GM12878 (cell line): ENCODE results near the gene TAF10. TPM values are rescaled to one million over a fixed set of nuclear protein-coding genes. Genes with fewer than 3 reads are reported as not detected.

ENCODE experiments used
- GATAD2B ChIP-seq: fragments of 450-650 bp; conservative IDR thresholded peaks from 2 replicates; pipeline ENCODE4 v1.6.1; 2017; ENCODE audit warnings: low read depth, mild to moderate bottlenecking, moderate library complexity
- POLR2AphosphoS2 ChIP-seq: IDR thresholded peaks from 2 replicates; pipeline ENCODE4 v1.6.1; 2011; ENCODE audit warnings: low read depth, mild to moderate bottlenecking, low read length, improper control_type of control experiment, moderate library complexity
- POU2F2 ChIP-seq: IDR thresholded peaks from 3 replicates; pipeline ENCODE4 v1.6.1; 2011; ENCODE audit warnings: low read depth, mild to moderate bottlenecking, low read length, borderline replicate concordance
- RUNX3 ChIP-seq: IDR thresholded peaks from 2 replicates; pipeline ENCODE4 v1.6.1; 2012; ENCODE audit warnings: low read length, inconsistent platforms
- SUPT20H ChIP-seq: IDR thresholded peaks from 2 replicates; pipeline ENCODE4 v1.6.1; 2011; ENCODE audit warnings: low read depth, mild to moderate bottlenecking, low read length, moderate library complexity, borderline replicate concordance; ENCODE audit not compliant: control insufficient read depth
- polyA plus RNA-seq, 11 experiments: library from polyadenylated mRNA; depleted of rRNA in 4 of 11; unstranded in 6 of 11; stranded (reverse) in 5 of 11; fragments of >200 nt; fragmentation: Nextera tagmentation in 4 of 11; fragmentation: Illumina TruSeq in 1 of 11; extraction: Ambion mirVana in 4 of 11; extraction: Trizol in 1 of 11; gene quantifications; 1 replicate in 1 of 11; 2 replicates in 10 of 11; pipeline versions ENCODE4 v1.2.1 to v1.2.3, GENCODE V29; 2011 to 2016; ENCODE audit warnings: inconsistent platforms in 2 of 11, missing spikeins in 2 of 11, low read depth in 1 of 11
- total RNA-seq, 4 experiments: library from RNA; depleted of rRNA in 3 of 4; stranded (reverse); fragments of >200 nt in 3 of 4; fragmentation: Illumina TruSeq in 1 of 4; extraction: Trizol in 1 of 4; gene quantifications; 2 replicates each; pipeline versions ENCODE4 v1.2.1 to v1.2.3, GENCODE V29; 2013 to 2021
- TF ChIP-seq, protein P1 (sequence below): fragments of 450-650 bp; IDR thresholded peaks from 2 replicates; pipeline ENCODE4 v1.6.1; 2016; ENCODE audit warnings: mild to moderate bottlenecking, moderate library complexity, borderline replicate concordance
- TF ChIP-seq, protein P2 (sequence below): IDR thresholded peaks from 2 replicates; pipeline ENCODE4 v1.6.1; 2012; ENCODE audit warnings: mild to moderate bottlenecking, low read depth, low read length
- TF ChIP-seq, protein P3 (sequence below): IDR thresholded peaks from 2 replicates; pipeline ENCODE4 v1.6.1; 2012; ENCODE audit warnings: low read depth, low read length, improper control_type of control experiment
- TF ChIP-seq, protein P4 (sequence below): fragments of 450-650 bp; IDR thresholded peaks from 2 replicates; pipeline ENCODE4 v1.6.1; 2018; ENCODE audit warnings: mild to moderate bottlenecking, low read depth, moderate library complexity; ENCODE audit not compliant: partially characterized antibody
- TF ChIP-seq, protein P5 (sequence below): IDR thresholded peaks from 2 replicates; pipeline ENCODE4 v1.6.1; 2012; ENCODE audit warnings: improper control_type of control experiment, low read depth, low read length; ENCODE audit not compliant: insufficient replicate concordance

TAF10 gene
- total and polyA plus RNA-seq, 10 of the 15 experiments (the other 5 are each of a cell fraction or from before 2014, with no cell fraction given), result 26.7 to 251 (median 149) TPM

DNA sequence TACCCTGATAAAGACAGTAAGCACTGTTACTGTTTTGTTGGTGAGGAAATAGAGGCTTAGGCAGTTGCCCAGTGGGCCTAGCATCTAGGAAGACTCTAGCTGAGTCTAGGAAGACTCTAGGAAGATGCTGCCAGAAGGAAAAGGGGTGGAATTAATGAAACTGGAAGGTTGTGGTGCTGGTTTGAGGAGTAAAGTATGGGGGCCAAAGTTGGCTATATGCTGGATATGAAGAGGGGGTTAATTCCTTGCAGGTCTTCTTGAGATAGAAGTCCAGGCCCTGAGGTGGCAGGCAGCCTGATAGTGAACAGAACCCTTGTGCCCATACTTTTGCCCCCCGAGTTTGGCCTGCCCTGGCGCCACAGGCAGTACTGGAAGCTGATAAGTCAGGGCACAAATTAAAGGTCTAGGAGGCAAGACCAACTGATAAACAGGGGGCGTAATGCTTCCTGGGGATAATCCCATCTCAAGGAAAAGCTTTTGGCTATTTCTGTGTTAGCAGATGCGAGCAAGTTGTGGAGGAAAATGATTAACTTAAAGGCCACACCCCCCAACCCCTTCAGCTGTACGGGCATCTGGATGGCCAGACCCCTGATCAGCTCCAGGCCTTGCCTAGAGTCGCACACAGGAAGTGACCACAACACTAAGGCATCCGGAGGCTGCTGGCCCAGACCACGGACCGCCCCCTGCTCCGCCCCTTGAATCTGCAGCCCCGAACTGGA is 5.4 kb downstream of the TAF10 start (continued):
- TF ChIP-seq, protein P1, sequence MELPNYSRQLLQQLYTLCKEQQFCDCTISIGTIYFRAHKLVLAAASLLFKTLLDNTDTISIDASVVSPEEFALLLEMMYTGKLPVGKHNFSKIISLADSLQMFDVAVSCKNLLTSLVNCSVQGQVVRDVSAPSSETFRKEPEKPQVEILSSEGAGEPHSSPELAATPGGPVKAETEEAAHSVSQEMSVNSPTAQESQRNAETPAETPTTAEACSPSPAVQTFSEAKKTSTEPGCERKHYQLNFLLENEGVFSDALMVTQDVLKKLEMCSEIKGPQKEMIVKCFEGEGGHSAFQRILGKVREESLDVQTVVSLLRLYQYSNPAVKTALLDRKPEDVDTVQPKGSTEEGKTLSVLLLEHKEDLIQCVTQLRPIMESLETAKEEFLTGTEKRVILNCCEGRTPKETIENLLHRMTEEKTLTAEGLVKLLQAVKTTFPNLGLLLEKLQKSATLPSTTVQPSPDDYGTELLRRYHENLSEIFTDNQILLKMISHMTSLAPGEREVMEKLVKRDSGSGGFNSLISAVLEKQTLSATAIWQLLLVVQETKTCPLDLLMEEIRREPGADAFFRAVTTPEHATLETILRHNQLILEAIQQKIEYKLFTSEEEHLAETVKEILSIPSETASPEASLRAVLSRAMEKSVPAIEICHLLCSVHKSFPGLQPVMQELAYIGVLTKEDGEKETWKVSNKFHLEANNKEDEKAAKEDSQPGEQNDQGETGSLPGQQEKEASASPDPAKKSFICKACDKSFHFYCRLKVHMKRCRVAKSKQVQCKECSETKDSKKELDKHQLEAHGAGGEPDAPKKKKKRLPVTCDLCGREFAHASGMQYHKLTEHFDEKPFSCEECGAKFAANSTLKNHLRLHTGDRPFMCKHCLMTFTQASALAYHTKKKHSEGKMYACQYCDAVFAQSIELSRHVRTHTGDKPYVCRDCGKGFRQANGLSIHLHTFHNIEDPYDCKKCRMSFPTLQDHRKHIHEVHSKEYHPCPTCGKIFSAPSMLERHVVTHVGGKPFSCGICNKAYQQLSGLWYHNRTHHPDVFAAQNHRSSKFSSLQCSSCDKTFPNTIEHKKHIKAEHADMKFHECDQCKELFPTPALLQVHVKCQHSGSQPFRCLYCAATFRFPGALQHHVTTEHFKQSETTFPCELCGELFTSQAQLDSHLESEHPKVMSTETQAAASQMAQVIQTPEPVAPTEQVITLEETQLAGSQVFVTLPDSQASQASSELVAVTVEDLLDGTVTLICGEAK, result peak; percentile 65; the same call in 1 of the 2 replicates
- TF ChIP-seq POLR2AphosphoS2 (no peak), POU2F2 (peak; percentile 54; the same call in 1 of the 3 replicates), SUPT20H (no peak), RUNX3 (peak; percentile 77), GATAD2B (0 out of 2 replicates have a peak, but pooled peaks have one; percentile 35)
- TF ChIP-seq, protein P2, sequence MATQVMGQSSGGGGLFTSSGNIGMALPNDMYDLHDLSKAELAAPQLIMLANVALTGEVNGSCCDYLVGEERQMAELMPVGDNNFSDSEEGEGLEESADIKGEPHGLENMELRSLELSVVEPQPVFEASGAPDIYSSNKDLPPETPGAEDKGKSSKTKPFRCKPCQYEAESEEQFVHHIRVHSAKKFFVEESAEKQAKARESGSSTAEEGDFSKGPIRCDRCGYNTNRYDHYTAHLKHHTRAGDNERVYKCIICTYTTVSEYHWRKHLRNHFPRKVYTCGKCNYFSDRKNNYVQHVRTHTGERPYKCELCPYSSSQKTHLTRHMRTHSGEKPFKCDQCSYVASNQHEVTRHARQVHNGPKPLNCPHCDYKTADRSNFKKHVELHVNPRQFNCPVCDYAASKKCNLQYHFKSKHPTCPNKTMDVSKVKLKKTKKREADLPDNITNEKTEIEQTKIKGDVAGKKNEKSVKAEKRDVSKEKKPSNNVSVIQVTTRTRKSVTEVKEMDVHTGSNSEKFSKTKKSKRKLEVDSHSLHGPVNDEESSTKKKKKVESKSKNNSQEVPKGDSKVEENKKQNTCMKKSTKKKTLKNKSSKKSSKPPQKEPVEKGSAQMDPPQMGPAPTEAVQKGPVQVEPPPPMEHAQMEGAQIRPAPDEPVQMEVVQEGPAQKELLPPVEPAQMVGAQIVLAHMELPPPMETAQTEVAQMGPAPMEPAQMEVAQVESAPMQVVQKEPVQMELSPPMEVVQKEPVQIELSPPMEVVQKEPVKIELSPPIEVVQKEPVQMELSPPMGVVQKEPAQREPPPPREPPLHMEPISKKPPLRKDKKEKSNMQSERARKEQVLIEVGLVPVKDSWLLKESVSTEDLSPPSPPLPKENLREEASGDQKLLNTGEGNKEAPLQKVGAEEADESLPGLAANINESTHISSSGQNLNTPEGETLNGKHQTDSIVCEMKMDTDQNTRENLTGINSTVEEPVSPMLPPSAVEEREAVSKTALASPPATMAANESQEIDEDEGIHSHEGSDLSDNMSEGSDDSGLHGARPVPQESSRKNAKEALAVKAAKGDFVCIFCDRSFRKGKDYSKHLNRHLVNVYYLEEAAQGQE, result no peak
- TF ChIP-seq, protein P3, sequence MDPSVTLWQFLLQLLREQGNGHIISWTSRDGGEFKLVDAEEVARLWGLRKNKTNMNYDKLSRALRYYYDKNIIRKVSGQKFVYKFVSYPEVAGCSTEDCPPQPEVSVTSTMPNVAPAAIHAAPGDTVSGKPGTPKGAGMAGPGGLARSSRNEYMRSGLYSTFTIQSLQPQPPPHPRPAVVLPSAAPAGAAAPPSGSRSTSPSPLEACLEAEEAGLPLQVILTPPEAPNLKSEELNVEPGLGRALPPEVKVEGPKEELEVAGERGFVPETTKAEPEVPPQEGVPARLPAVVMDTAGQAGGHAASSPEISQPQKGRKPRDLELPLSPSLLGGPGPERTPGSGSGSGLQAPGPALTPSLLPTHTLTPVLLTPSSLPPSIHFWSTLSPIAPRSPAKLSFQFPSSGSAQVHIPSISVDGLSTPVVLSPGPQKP, result peak; percentile 54; the same call in 1 of the 2 replicates
- TF ChIP-seq, protein P4, sequence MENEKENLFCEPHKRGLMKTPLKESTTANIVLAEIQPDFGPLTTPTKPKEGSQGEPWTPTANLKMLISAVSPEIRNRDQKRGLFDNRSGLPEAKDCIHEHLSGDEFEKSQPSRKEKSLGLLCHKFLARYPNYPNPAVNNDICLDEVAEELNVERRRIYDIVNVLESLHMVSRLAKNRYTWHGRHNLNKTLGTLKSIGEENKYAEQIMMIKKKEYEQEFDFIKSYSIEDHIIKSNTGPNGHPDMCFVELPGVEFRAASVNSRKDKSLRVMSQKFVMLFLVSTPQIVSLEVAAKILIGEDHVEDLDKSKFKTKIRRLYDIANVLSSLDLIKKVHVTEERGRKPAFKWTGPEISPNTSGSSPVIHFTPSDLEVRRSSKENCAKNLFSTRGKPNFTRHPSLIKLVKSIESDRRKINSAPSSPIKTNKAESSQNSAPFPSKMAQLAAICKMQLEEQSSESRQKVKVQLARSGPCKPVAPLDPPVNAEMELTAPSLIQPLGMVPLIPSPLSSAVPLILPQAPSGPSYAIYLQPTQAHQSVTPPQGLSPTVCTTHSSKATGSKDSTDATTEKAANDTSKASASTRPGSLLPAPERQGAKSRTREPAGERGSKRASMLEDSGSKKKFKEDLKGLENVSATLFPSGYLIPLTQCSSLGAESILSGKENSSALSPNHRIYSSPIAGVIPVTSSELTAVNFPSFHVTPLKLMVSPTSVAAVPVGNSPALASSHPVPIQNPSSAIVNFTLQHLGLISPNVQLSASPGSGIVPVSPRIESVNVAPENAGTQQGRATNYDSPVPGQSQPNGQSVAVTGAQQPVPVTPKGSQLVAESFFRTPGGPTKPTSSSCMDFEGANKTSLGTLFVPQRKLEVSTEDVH, result no peak
- TF ChIP-seq, protein P5, sequence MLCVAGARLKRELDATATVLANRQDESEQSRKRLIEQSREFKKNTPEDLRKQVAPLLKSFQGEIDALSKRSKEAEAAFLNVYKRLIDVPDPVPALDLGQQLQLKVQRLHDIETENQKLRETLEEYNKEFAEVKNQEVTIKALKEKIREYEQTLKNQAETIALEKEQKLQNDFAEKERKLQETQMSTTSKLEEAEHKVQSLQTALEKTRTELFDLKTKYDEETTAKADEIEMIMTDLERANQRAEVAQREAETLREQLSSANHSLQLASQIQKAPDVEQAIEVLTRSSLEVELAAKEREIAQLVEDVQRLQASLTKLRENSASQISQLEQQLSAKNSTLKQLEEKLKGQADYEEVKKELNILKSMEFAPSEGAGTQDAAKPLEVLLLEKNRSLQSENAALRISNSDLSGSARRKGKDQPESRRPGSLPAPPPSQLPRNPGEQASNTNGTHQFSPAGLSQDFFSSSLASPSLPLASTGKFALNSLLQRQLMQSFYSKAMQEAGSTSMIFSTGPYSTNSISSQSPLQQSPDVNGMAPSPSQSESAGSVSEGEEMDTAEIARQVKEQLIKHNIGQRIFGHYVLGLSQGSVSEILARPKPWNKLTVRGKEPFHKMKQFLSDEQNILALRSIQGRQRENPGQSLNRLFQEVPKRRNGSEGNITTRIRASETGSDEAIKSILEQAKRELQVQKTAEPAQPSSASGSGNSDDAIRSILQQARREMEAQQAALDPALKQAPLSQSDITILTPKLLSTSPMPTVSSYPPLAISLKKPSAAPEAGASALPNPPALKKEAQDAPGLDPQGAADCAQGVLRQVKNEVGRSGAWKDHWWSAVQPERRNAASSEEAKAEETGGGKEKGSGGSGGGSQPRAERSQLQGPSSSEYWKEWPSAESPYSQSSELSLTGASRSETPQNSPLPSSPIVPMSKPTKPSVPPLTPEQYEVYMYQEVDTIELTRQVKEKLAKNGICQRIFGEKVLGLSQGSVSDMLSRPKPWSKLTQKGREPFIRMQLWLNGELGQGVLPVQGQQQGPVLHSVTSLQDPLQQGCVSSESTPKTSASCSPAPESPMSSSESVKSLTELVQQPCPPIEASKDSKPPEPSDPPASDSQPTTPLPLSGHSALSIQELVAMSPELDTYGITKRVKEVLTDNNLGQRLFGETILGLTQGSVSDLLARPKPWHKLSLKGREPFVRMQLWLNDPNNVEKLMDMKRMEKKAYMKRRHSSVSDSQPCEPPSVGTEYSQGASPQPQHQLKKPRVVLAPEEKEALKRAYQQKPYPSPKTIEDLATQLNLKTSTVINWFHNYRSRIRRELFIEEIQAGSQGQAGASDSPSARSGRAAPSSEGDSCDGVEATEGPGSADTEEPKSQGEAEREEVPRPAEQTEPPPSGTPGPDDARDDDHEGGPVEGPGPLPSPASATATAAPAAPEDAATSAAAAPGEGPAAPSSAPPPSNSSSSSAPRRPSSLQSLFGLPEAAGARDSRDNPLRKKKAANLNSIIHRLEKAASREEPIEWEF, result no peak
